HG03575 (cell line): ENCODE data around the gene TEX11.
"Not testable (repeated sequence)": the region's sequence is repeated elsewhere in the genome, so short reads cannot be mapped to it uniquely, and the experiment has no call there.

Experiments
- ATAC-seq: cut with Tn5 transposase; IDR thresholded peaks from one replicate; pipeline ENCODE4 v1.9.1; 2021; ENCODE audit not compliant: unreplicated experiment, insufficient number of reproducible peaks, low FRiP score; ENCODE audit errors: extremely low read depth

Gene TEX11

GRCh38 chrX:70515270-70515669, 393.2 kb downstream of the TEX11 start:
- not testable (repeated sequence) for ATAC-seq

GRCh38 chrX:70509078-70509477, 399.4 kb downstream of the TEX11 start:
- no peak for ATAC-seq

GRCh38 chrX:70508296-70508911, 400.1 kb downstream of the TEX11 start:
- no peak for ATAC-seq

- no peak for ATAC-seq
Observed at GRCh38 chrX:70505451-70505841, 403.1 kb downstream of the TEX11 start.

GRCh38 chrX:70504772-70505450, 403.6 kb downstream of the TEX11 start:
- no peak for ATAC-seq

- ATAC-seq, result no peak
Observed at GRCh38 chrX:70500826-70501225, 407.7 kb downstream of the TEX11 start.

- ATAC-seq, result no peak
Observed at GRCh38 chrX:70498129-70498528, 410.4 kb downstream of the TEX11 start.

GRCh38 chrX:70497026-70497425, 411.5 kb downstream of the TEX11 start:
- no peak for ATAC-seq

GRCh38 chrX:70496491-70496890, 412.0 kb downstream of the TEX11 start:
- ATAC-seq, result no peak

GRCh38 chrX:70494441-70494840, 414.1 kb downstream of the TEX11 start:
- no peak for ATAC-seq

GRCh38 chrX:70488856-70489255, 419.7 kb downstream of the TEX11 start:
- ATAC-seq, result no peak

GRCh38 chrX:70485466-70485865, 423.0 kb downstream of the TEX11 start:
- no peak for ATAC-seq

GRCh38 chrX:70482300-70482699, 426.2 kb downstream of the TEX11 start:
- no peak for ATAC-seq

GRCh38 chrX:70481471-70482270, 426.8 kb downstream of the TEX11 start:
- no peak for ATAC-seq

- ATAC-seq, result no peak
Observed at GRCh38 chrX:70480660-70481018, 427.9 kb downstream of the TEX11 start.

- no peak for ATAC-seq
Observed at GRCh38 chrX:70479922-70480659, 428.4 kb downstream of the TEX11 start.

- ATAC-seq, result no peak
Observed at GRCh38 chrX:70479247-70479921, 429.1 kb downstream of the TEX11 start.
